Measurements from ENCODE around the gene FTCD. TPM values are rescaled to one million over a fixed set of nuclear protein-coding genes. Genes with fewer than 3 reads are reported as not detected.

Gene FTCD
- total RNA-seq, 1 donor from 2014 or later: 1.8 TPM

DNA sequence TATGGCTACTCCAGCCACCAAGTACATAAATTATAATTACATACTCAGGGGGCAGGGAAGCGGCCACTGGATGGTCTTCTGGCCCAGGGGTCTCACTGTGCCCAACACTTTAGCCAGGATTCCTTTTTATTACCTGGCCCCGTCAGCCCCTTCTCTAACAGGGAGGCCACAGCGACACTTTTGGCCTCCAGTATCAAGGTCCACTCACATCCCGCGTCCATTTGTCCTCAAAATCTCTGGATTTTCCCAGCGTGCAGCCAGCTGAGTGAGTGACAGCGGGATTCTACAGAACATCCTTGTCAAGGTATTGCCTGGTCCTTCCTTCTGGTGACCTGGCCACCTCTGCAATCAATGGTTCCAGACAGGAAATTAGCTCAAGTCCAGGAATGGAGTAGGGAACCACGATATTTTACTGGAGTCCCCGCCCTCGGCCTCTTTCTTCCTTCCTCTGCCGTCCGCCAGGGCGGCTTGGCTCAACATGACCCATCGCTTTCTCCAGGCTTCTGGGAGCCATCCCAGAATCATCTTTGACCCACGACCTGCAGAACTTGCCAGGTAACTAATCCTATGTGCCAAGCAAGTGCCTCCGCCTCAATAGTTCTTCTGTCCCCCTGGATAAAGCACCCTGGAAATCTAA, 60.2 kb downstream of the FTCD start:
- no peak overlapping the region for H3K27ac Mint-ChIP-seq (ENCODE audit: unreplicated experiment)
- no peak overlapping the region for H3K4me3 Mint-ChIP-seq
- DNase-seq (ENCODE audit: low read depth, low spot score): no peak
- H3K9me3 Mint-ChIP-seq: peaks cover 7% of the 10 kb centered on the region
- TF ChIP-seq, protein P1, sequence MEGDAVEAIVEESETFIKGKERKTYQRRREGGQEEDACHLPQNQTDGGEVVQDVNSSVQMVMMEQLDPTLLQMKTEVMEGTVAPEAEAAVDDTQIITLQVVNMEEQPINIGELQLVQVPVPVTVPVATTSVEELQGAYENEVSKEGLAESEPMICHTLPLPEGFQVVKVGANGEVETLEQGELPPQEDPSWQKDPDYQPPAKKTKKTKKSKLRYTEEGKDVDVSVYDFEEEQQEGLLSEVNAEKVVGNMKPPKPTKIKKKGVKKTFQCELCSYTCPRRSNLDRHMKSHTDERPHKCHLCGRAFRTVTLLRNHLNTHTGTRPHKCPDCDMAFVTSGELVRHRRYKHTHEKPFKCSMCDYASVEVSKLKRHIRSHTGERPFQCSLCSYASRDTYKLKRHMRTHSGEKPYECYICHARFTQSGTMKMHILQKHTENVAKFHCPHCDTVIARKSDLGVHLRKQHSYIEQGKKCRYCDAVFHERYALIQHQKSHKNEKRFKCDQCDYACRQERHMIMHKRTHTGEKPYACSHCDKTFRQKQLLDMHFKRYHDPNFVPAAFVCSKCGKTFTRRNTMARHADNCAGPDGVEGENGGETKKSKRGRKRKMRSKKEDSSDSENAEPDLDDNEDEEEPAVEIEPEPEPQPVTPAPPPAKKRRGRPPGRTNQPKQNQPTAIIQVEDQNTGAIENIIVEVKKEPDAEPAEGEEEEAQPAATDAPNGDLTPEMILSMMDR (conservative IDR thresholded peaks at IDR 0.05): no peak
- peaks cover 4% of the 10 kb centered on the region for H3K4me1 Mint-ChIP-seq
- peaks cover 22% of the 10 kb centered on the region for H3K27me3 Mint-ChIP-seq (ENCODE audit: low read depth)
- H3K36me3 Mint-ChIP-seq (ENCODE audit: low read depth): peaks cover 4% of the 10 kb centered on the region

DNA sequence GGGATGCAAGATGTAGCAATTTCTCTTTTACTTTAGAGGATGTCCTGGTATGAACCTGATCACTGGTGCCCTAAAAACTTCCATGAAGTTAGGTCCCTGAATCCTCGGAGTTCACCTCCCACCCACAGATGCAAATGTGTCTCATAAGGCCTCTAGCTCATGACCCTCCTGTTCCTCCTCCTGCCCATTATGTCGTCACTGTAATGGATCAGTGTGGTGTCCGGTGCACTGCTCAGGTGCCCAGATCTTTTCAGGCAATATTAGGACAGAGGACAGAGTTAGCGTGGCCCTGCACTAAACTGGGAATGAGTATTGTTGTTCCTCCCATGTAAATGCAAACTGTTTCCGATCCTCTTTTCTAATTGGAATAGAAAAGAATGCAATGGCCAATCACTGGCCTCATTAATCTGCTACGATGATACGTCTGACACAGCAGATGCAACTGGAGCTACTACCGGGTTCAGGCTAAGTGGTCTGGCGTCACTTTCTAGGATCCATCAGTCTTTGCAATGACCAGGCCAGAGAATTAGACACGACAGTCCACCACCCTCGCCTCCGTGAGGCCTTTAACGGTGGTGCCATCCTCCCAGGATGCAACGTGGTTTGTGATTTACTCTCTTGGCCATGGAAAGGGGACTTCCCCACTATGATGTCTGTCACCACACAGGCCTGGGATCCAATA, 60.8 kb downstream of the FTCD start:
- Mint-ChIP-seq H3K4me3 (no peak overlapping the region), H3K9me3 (peaks cover 13% of the 10 kb centered on the region), H3K27ac (ENCODE audit: unreplicated experiment) (no peak overlapping the region), H3K4me1 (peaks cover 4% of the 10 kb centered on the region), H3K27me3 (ENCODE audit: low read depth) (peaks cover 15% of the 10 kb centered on the region), H3K36me3 (ENCODE audit: low read depth) (peaks cover 5% of the 10 kb centered on the region)
- DNase-seq (ENCODE audit: low read depth, low spot score): no peak
- TF ChIP-seq, protein P1 (conservative IDR thresholded peaks at IDR 0.05): no peak

DNA sequence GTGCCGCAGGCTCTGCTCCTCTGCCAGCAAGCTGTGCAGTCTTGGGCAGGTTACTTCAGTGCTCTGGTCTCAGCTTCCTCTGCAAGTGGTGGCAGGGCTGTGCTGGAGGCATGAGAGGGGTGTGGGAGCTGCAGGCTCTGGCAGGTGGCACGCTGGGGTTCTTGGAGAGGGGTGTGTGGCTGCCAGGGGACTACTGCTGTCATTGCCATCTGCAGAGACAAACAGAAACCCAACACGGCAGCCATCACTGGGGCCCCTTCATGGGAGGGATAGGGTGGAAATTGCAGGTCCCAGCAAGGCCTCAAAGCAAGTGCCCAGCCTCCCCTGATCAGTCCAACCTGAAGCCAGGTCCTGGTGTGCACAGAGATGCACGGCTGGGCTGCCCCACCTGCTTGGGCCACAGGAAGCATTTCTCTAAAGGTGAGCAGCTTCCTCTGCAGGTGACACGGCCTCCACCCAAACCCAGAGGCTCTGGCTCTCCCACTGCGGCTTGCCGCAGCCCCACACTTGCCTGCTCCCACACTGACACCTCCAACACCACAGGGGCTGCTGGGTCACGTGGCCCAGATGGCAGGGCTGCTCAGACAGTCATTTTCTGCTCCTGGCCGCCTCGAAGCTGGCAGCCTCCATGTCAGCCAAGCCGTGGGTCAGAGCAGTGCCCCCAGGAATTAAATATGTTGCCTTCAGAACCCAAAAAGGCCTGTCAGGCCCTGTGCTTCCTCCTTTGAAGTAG, 61.5 kb downstream of the FTCD start:
- no peak for DNase-seq (ENCODE audit: low read depth, low spot score)
- H3K4me1 Mint-ChIP-seq: peaks cover 4% of the 10 kb centered on the region
- no peak overlapping the region for H3K27ac Mint-ChIP-seq (ENCODE audit: unreplicated experiment)
- H3K9me3 Mint-ChIP-seq: peaks cover 13% of the 10 kb centered on the region
- peaks cover 5% of the 10 kb centered on the region for H3K36me3 Mint-ChIP-seq (ENCODE audit: low read depth)
- no peak overlapping the region for H3K4me3 Mint-ChIP-seq
- TF ChIP-seq, protein P1 (conservative IDR thresholded peaks at IDR 0.05): no peak
- peaks cover 8% of the 10 kb centered on the region for H3K27me3 Mint-ChIP-seq (ENCODE audit: low read depth)

DNA sequence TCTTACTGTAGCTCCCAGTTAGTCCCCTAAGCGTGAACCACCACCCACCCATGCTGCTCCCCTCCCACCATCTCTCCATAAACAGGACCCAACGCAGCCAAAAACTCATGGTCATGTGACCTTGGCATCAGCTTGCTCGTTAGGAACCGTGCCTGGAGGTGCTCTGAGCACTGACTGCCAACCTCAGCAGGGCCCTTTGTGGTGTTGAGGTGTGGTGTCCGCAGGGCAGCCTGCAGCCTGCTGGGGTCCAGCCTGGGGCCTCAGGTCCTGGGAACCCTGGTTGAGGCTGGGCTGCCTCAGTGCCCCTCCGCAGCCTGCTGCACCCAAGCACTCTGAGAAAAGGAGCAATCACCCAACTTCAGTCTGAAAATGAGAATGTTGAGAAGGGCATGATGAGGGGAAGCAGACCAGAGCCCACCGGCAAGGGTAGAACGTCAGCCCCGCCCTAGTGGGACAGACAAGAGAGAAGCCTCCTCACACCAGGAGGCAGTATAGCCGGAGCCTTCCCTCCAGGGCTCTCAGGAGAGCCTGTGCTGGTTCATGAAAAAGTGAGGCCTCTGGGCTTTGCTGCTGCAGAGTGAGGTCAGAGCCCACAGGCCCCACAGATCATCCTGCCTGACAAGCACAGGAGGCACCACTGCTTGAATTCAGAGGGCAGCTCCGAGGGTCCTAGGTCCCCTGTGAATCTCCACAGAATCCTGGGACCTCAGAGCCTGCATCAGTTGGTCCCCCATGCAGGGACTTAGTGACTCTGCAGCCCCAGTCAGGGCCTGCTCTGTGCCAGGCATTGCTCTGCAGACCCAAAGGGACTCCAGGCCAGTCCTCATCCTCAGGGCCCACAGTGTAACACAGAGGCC, 62.3 kb downstream of the FTCD start:
- Mint-ChIP-seq H3K27me3 (ENCODE audit: low read depth) (peaks cover 8% of the 10 kb centered on the region), H3K9me3 (peaks cover 20% of the 10 kb centered on the region), H3K36me3 (ENCODE audit: low read depth) (peaks cover 5% of the 10 kb centered on the region), H3K4me3 (no peak overlapping the region), H3K27ac (ENCODE audit: unreplicated experiment) (no peak overlapping the region), H3K4me1 (peaks cover 4% of the 10 kb centered on the region)
- DNase-seq (ENCODE audit: low read depth, low spot score): no peak
- TF ChIP-seq, protein P1 (conservative IDR thresholded peaks at IDR 0.05): no peak
